GM12878 (cell line): Measurements from ENCODE around the gene TMPRSS11B. TPM values are rescaled to one million over a fixed set of nuclear protein-coding genes. Genes with fewer than 3 reads are reported as not detected.

Source experiments
- ATAC-seq: fragments of 200-7000 bp; cut with Tn5 transposase; 3 replicates; pipeline ENCODE4 v1.9.1; 2020; ENCODE audit warnings: mild to moderate bottlenecking, moderate library complexity
- BruUV-seq: library from RNA; stranded (reverse); fragments of 400-500 nt; replicated peaks from 2 replicates; lab custom pipeline; 2021; lab: Mats Ljungman, UMichigan
- CTCF ChIA-PET: fragments of 300-600 bp; sonication (Branson Sonifier 250); formaldehyde crosslinking; extraction: SDS; loops from one replicate; lab custom pipeline; 2021; ENCODE audit warnings: inconsistent platforms; lab: Yijun Ruan, JAX
- POLR2A ChIA-PET: fragments of 350-600 bp; formaldehyde crosslinking; extraction: SDS; loops from one replicate; lab custom pipeline; 2021; ENCODE audit warnings: inconsistent platforms; lab: Charles Lee
- RAD21 ChIA-PET: fragments of 300-600 bp; sonication (Branson Sonifier 250); formaldehyde crosslinking; loops from one replicate; lab custom pipeline; 2023; ENCODE audit warnings: antibody characterized with exemption; ENCODE audit not compliant: unreplicated experiment; lab: Charles Lee
- SMC1A ChIA-PET: fragments of 300-600 bp; sonication (Branson Sonifier 250); formaldehyde crosslinking; loops from one replicate; lab custom pipeline; 2023; ENCODE audit not compliant: unreplicated experiment, uncharacterized antibody; lab: Charles Lee
- DNase-seq: peaks from one replicate; pipeline ENCODE4 v3.0.0-alpha.2; 2011; ENCODE audit warnings: low read depth, low spot score
- FAIRE-seq: peaks from 3 replicates; lab custom pipeline; 2011; peaks lifted over from hg19 to GRCh38; lab: Jason Lieb, UNC
- H2AFZ ChIP-seq: 2 replicates; pipeline ENCODE4 v1.6.0; 2011; ENCODE audit warnings: low read depth, low read length, control low read depth; ENCODE audit not compliant: control insufficient read depth
- H3K27ac ChIP-seq: 2 replicates; pipeline ENCODE4 v1.5.1; 2011; ENCODE audit warnings: control low read depth; ENCODE audit not compliant: control insufficient read depth, insufficient read depth
- H3K27me3 ChIP-seq, 2 experiments: replicated peaks in 1 of 2; 2 replicates each; pipeline versions ENCODE4 v1.6.0 to v1.6.1; 2011; ENCODE audit warnings: low read length in 1 of 2; ENCODE audit not compliant: control insufficient read depth in 2 of 2, insufficient read depth in 2 of 2
- H3K36me3 ChIP-seq, 2 experiments: 2 replicates each; pipeline ENCODE4 v1.5.1; 2011; ENCODE audit warnings: low read length in 1 of 2; ENCODE audit not compliant: control insufficient read depth in 2 of 2, insufficient read depth in 2 of 2
- H3K4me1 ChIP-seq: 2 replicates; pipeline ENCODE4 v1.6.1; 2011; ENCODE audit warnings: mild to moderate bottlenecking, low read length, moderate library complexity, mixed read lengths; ENCODE audit not compliant: control insufficient read depth, insufficient read depth
- H3K4me2 ChIP-seq: 2 replicates; pipeline ENCODE4 v1.6.0; 2011; ENCODE audit warnings: control low read depth; ENCODE audit not compliant: control insufficient read depth, insufficient read depth
- H3K4me3 ChIP-seq: fragments of 200-600 bp; sonication (generic); 2 replicates; pipeline ENCODE4 v1.5.1; 2016
- H3K79me2 ChIP-seq: 2 replicates; pipeline ENCODE4 v1.6.0; 2011; ENCODE audit warnings: low read length; ENCODE audit not compliant: control insufficient read depth, insufficient read depth
- H3K9ac ChIP-seq: 2 replicates; pipeline ENCODE4 v1.8.0; 2011; ENCODE audit warnings: low read length, control low read depth, mixed read lengths; ENCODE audit not compliant: control insufficient read depth, insufficient read depth
- H3K9me3 ChIP-seq: replicated peaks from 3 replicates; pipeline ENCODE4 v1.5.1; 2011; ENCODE audit warnings: mild to moderate bottlenecking, low read length; ENCODE audit not compliant: control insufficient read depth, insufficient read depth
- H4K20me1 ChIP-seq: 2 replicates; pipeline ENCODE4 v1.6.0; 2011; ENCODE audit not compliant: control insufficient read depth, insufficient read depth
- FOXM1 ChIP-seq: IDR thresholded peaks from 2 replicates; pipeline ENCODE4 v1.6.1; 2012; ENCODE audit warnings: low read depth, mild to moderate bottlenecking, inconsistent platforms, low read length, moderate library complexity
- WGBS: methylation state at CpG from one replicate; pipeline ENCODE4 v1.1.6; 2016; ENCODE audit warnings: low lambda C conversion rate; ENCODE audit not compliant: insufficient replicate concordance, insufficient coverage; ENCODE audit errors: missing lambda C conversion rate; 5-methylcytosine and 5-hydroxymethylcytosine counted together
- in situ Hi-C: fragments of 300-500 bp; cut with MboI; formaldehyde crosslinking; loops from 9 replicates; pipeline ENCODE4 v1.14.3; 2018; ENCODE audit warnings: mixed read lengths
- intact Hi-C: fragments of 100-400 bp; cut with micrococcal nuclease; formaldehyde crosslinking; loops from one replicate; pipeline ENCODE4 v1.14.2; 2022; ENCODE audit not compliant: unreplicated experiment
- polyA plus RNA-seq, 11 experiments: library from polyadenylated mRNA; depleted of rRNA in 4 of 11; unstranded in 6 of 11; stranded (reverse) in 5 of 11; fragments of >200 nt; fragmentation: Nextera tagmentation in 4 of 11; fragmentation: Illumina TruSeq in 1 of 11; extraction: Ambion mirVana in 4 of 11; extraction: Trizol in 1 of 11; gene quantifications; 1 replicate in 1 of 11; 2 replicates in 10 of 11; pipeline versions ENCODE4 v1.2.1 to v1.2.3, GENCODE V29; 2011 to 2016; ENCODE audit warnings: inconsistent platforms in 2 of 11, missing spikeins in 2 of 11, low read depth in 1 of 11
- total RNA-seq, 4 experiments: library from RNA; depleted of rRNA in 3 of 4; stranded (reverse); fragments of >200 nt in 3 of 4; fragmentation: Illumina TruSeq in 1 of 4; extraction: Trizol in 1 of 4; gene quantifications; 2 replicates each; pipeline versions ENCODE4 v1.2.1 to v1.2.3, GENCODE V29; 2013 to 2021
- TF ChIP-seq, protein P1 (sequence below): fragments of 450-650 bp; IDR thresholded peaks from 2 replicates; pipeline ENCODE4 v1.6.1; 2017; ENCODE audit warnings: mild to moderate bottlenecking, moderate library complexity

The TMPRSS11B gene
- total and polyA plus RNA-seq, 10 of the 15 experiments (the other 5 are each of a cell fraction or from before 2014, with no cell fraction given) = not detected

DNA sequence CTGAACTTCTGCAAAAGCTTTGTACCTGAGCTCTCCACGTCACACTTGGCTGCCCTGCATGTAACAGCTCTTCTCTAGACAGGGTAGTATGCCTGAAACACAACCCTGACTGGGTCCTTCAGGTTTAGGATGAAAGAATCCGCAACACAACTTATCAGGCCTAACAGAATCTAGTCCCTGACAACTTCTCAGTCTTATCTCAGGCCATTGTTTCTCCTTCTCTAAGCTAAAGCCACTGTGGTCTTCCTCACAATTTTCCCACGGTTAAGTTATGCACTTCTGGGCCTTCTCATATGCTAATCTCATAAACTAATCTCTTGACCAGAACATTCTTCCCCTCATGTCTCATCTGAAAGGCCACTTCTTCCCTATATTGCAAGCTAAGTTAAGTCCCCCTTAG is 10.8 kb upstream of the TMPRSS11B start:
- WGBS = 21% methylated on average over 3 of the region's 3 CpGs
- no peak for FAIRE-seq
- intact Hi-C loops (no loop called here), in situ Hi-C loops (no loop called here)
- Histone ChIP-seq H3K4me1 (no peaks in the 10 kb centered on the region), H2AFZ (no peak overlapping the region), H3K36me3 (no peaks in the 10 kb centered on the region), H3K9ac (no peak overlapping the region), H3K9me3 (no peaks in the 10 kb centered on the region), H3K27ac (no peak overlapping the region), H4K20me1 (no peaks in the 10 kb centered on the region), H3K4me2 (no peak overlapping the region), H3K79me2 (no peaks in the 10 kb centered on the region), H3K4me3 (no peak overlapping the region), H3K27me3 (no peaks in the 10 kb centered on the region)
- POLR2A ChIA-PET = no interaction called here
- no peak for DNase-seq
- CTCF ChIA-PET = interaction anchor here (1.6 kb wide), 1 partner anchor 16 kb away, joined by 4 read pairs; no protein-coding TSS in a partner anchor
- ATAC-seq = no peak
- SMC1A ChIA-PET = interaction anchor here (0.6 to 1.3 kb wide), 2 partner anchors 16 to 805 kb away, joined by 3 to 4 read pairs; no protein-coding TSS in a partner anchor
- RAD21 ChIA-PET = no interaction called here
- TF ChIP-seq, protein P1, sequence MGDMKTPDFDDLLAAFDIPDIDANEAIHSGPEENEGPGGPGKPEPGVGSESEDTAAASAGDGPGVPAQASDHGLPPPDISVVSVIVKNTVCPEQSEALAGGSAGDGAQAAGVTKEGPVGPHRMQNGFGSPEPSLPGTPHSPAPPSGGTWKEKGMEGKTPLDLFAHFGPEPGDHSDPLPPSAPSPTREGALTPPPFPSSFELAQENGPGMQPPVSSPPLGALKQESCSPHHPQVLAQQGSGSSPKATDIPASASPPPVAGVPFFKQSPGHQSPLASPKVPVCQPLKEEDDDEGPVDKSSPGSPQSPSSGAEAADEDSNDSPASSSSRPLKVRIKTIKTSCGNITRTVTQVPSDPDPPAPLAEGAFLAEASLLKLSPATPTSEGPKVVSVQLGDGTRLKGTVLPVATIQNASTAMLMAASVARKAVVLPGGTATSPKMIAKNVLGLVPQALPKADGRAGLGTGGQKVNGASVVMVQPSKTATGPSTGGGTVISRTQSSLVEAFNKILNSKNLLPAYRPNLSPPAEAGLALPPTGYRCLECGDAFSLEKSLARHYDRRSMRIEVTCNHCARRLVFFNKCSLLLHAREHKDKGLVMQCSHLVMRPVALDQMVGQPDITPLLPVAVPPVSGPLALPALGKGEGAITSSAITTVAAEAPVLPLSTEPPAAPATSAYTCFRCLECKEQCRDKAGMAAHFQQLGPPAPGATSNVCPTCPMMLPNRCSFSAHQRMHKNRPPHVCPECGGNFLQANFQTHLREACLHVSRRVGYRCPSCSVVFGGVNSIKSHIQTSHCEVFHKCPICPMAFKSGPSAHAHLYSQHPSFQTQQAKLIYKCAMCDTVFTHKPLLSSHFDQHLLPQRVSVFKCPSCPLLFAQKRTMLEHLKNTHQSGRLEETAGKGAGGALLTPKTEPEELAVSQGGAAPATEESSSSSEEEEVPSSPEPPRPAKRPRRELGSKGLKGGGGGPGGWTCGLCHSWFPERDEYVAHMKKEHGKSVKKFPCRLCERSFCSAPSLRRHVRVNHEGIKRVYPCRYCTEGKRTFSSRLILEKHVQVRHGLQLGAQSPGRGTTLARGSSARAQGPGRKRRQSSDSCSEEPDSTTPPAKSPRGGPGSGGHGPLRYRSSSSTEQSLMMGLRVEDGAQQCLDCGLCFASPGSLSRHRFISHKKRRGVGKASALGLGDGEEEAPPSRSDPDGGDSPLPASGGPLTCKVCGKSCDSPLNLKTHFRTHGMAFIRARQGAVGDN = no peak
- TF ChIP-seq FOXM1 = no peak
- BruUV-seq = no TSS peak
